ENCODE measurements around the gene DNAJB4.
A peak's percentile ranks its signal among the peaks of the same experiment; 100 is the strongest.
"Not testable (repeated sequence)": the region's sequence is repeated elsewhere in the genome, so short reads cannot be mapped to it uniquely, and the experiment has no call there.

DNAJB4 gene

DNA sequence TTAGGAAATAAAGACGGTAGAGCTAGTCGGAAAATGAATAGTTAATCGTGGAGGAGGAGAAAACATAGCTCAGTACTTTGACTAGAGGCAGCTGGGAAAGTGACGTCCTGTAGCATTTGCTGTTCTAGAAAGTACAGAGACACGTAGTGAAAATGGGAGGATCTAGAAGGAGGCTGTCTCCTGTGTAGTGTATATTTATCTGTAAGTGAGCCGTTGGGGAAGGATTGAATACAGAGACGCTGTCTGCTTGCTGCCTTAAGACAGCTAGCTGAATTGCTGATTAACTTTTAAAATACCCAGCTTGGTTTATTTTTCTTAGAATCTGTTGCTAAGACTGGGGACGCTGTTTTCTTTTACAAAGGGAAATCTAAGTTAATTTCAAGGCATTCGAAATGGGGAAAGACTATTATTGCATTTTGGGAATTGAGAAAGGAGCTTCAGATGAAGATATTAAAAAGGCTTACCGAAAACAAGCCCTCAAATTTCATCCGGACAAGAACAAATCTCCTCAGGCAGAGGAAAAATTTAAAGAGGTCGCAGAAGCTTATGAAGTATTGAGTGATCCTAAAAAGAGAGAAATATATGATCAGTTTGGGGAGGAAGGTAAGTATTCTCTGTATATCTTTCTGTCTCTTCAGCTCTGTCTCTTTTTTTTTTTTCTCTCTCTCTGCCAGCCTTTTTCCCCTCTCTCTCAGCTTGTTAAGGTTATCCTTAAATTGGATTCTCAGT, at the start of gene DNAJB4:
Gene DNAJB4, plus strand, starts transcription at position 221 of the 729 bp plus-strand sequence. Its CDS starts 172 bp downstream, at position 393.
- peak; percentile 26 for DNase-seq

DNA sequence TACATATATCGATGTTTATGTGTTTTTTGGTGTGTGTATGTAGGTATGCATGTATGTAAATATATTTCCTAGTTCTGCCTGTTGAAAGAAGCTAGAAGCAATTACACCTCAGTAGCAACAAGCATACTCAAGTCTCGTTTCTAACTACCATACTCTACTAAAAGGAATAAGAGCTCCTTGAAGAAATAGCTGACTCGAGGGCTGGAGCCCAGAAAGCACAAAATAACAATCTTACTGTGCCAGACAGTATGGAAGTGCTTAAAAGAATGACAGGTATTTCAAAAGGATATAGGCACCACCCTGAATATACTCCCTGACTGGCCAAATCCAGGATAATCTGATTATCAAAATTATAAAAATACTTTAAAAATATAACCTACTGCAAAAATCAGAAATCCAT, 49.0 kb upstream of the DNAJB4 start:
- no peak for DNase-seq

GRCh38 chr1:77956464-77956863, 48.3 kb upstream of the DNAJB4 start:
- DNase-seq: no peak

GRCh38 chr1:77958391-77958790, 46.3 kb upstream of the DNAJB4 start:
- no peak for DNase-seq

DNA sequence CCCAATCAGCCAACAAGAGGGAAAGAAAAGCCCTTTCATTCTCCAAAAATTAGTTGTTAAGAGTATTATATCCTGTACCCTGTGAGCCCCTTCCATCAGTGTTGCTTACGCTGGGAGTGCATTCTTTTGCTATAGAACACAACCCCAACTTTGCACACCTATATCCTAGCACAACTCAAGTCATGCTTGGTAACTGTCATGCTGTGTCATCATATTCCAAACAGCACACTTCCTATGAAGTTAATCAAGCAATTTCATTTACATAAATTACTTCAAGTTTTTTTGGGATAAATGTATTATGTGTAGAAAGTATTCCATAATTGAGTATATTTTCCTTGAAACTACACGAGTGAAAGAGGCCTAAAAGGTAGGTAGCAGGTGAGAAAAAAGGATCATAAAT, 45.9 kb upstream of the DNAJB4 start:
- no peak for DNase-seq

DNA sequence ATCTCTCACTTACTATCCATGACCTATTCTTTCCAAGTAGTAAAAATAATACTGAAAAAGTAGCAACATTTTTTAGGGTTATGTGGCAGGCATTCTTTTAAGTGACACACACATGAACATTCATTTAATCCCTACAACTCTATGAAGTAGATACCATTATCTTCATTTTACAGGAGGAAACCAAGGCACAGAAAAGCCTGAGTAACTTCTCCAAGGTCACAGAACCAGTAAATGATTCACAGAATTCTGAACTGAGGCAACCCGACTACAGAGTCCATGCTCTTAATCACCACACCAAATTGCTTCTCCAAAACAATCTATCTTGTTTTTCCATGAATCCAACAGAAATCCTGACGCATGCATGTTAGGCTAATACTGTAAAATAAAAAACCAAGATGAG, 43.3 kb upstream of the DNAJB4 start:
- DNase-seq: no peak

DNA sequence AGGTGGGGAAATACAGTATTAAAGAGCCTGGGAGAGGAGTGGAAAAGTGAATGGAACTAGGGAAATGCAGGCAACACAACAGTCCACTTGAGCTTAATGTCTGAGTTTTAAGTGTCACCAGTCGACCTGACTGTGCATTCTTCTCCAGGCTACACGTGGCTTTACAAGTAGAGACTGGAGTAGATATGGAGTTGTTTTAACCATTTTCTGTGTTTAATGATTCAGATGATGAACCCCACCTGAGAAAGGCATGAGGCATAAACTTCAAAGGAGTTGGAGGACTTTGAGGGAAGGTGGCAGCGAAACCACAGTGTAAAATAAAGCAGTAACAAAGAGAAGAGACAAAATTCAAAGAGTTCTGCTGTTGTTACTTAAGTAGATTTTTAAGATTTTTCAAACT, 38.4 kb upstream of the DNAJB4 start:
- DNase-seq: no peak

GRCh38 chr1:77970192-77970591, 34.5 kb upstream of the DNAJB4 start:
- no peak for DNase-seq

DNA sequence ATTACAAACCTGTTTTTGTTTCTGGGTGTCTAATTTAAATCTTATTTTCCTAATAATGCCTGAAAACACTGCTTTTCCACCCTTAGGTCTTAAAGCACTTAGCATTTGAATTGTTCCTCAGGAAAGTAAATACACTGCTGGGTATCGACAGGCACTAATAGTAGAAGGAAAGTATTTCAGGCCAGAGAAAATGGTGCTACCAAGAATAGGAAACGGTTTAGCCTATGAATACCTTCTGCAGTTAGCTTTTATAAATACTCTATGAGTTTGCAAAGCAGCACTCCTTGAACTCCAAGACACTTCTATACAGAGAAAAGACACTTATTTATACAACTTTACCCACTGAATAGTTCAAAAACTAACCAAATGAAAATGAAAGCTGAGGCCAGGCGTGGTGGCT, 32.7 kb upstream of the DNAJB4 start:
- DNase-seq: no peak

- DNase-seq: no peak
Measured at GRCh38 chr1:77975386-77975785, 29.4 kb upstream of the DNAJB4 start.

GRCh38 chr1:77975907-77976306, 28.8 kb upstream of the DNAJB4 start:
- no peak for DNase-seq

GRCh38 chr1:77976433-77977076, 28.2 kb upstream of the DNAJB4 start:
- no peak for DNase-seq

DNA sequence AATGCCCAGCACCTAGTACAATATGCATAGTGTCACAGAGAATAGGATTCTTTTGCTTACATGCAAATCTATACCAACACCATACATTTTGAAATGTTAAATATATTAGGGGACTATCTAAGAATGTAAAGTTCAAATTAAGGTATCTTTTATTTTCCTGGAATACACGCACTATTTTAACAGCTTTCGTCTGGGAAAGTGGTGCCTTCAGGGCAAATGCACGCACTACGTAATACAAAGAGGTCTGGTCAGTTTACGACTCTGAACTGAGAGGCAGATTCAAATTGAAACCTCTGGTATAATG, 26.8 kb upstream of the DNAJB4 start:
- no peak for DNase-seq

GRCh38 chr1:77978293-77978968, 26.3 kb upstream of the DNAJB4 start:
- peak; percentile 84 for DNase-seq

DNA sequence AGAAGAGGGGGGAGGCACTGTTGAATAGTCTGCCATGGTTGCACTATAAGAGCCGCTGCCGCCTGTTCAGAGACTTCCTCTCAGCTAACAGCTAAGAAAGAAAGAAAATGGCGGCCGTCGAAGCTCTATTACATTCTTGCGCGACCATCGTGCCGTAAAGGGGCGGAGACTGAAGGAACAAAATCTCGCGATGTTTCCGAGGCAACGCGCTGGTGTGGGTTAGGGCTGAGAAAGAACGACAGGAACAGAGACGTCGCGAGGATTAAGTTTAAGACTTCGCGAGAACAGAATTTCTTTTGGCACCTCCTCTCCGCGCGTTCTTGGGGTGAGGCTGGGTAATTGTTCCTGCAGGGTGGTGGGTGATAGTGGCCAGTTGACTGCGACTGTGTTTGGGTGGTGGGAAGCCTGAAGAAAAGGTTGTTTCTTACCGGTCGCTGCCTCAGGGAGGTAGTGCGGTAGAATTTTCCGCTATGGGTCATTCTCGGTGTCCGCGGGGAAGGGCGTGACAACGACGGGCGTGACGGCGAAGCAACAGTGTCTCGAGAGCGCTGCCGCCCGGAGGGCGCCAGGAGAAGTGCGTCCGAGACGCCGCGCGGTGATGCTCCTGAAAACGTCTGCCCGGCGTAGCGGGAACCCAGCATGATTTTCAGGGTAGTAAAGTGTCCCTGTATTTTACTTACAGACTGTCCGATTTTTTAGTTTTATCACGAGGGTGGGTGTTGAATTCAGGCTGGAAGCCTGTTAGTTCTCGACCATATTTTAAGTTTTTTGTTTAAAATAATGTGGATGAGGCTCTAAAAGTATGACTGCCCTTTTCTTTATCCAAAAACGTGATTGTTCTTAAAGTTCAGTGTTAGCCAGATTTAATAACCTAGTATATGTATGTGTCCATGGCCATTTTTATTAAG, 25.5 kb upstream of the DNAJB4 start, which contains the start of gene FUBP1:
Gene FUBP1, minus strand, starts transcription at position 104 of the 908 bp plus-strand sequence. Its CDS starts 68 bp downstream, at position 36.
- DNase-seq: peak; percentile 97

GRCh38 chr1:77983352-77983996, 21.3 kb upstream of the DNAJB4 start:
- not testable (repeated sequence) for DNase-seq

- no peak for DNase-seq
Measured at GRCh38 chr1:77983997-77984355, 20.8 kb upstream of the DNAJB4 start.

DNA sequence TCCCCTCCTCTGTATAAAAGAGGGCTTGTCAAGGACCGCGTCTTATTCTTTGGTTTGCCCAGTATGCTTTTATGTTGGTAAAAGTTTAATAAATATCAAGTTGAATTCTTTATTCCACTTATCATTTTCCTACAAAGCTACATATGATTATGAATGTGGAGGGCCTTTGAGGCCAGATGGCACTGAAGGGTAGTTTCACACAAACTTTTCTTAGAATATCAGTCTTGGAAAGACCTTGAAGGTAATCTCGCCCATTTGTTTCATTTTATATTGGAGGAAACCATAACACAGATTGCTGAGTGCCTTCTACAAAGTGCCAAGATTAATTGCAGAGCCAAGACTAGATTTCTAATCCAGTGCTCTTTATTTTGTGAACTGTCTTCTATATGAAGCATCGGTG, 20.1 kb upstream of the DNAJB4 start:
- DNase-seq: no peak

DNA sequence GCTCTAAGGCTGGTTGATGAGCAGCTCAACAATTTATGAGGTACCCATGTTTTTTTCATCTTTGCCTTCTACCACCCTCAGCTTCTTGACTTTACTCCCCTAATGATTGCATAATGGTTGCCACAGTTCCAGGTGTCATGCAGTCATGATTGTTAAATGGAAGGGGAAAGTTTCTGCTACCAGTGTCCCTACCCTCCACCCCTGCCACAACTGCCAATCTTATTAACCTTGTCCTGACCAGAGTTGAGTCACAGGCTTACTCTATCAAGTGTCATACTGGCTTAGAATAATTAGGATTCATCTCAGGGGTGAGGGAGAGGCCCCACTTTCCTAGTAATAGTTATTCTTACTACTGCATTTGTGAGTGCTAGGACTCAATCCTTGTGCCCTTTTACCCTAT, 17.9 kb upstream of the DNAJB4 start:
- no peak for DNase-seq

DNA sequence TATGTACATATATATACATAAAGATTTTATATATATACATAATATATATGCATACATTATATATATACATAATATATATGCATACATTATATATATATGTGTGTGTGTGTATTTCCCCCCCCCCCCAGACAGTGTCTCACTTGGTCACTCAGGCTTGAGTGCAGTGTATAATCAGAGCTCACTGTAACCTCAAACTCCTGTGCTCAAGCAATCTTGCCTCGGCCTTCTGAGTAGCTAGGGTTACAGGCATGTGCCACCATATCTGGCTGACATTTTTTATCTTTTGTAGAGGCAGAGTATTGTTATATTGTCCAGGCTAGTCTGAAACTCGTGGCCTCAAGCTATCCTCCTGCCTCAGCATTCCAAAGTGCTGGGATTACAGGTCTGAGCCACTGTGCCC, 16.8 kb upstream of the DNAJB4 start:
- no peak for DNase-seq

DNA sequence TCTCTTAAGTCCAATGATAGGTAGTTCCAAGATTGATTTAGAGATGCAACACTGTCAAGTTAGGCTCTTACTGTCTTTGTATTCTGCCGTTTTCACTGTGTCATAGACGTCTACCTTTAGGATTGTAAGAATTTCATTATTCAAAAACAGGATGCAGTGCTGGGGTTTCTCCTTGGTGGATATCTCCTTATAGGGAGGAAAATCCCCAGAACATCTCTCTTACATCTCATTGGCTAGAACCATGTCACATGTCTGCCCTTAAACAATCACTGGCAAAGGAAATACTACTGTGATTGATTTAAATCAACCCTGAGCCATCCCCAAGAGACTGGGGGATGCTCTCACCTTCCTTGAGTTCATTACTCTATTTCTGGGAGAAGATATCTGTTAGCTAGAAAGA, 15.0 kb upstream of the DNAJB4 start:
- no peak for DNase-seq

- no peak for DNase-seq
Measured at GRCh38 chr1:77990629-77991204, 14.0 kb upstream of the DNAJB4 start.
